EH (cell line): ENCODE results near the gene FIGNL1.

Experiments used
- DNase-seq: peaks from one replicate; pipeline ENCODE4 v3.0.0-alpha.2; 2015; ENCODE audit warnings: low read depth

Gene FIGNL1, protein sequence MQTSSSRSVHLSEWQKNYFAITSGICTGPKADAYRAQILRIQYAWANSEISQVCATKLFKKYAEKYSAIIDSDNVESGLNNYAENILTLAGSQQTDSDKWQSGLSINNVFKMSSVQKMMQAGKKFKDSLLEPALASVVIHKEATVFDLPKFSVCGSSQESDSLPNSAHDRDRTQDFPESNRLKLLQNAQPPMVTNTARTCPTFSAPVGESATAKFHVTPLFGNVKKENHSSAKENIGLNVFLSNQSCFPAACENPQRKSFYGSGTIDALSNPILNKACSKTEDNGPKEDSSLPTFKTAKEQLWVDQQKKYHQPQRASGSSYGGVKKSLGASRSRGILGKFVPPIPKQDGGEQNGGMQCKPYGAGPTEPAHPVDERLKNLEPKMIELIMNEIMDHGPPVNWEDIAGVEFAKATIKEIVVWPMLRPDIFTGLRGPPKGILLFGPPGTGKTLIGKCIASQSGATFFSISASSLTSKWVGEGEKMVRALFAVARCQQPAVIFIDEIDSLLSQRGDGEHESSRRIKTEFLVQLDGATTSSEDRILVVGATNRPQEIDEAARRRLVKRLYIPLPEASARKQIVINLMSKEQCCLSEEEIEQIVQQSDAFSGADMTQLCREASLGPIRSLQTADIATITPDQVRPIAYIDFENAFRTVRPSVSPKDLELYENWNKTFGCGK

DNA sequence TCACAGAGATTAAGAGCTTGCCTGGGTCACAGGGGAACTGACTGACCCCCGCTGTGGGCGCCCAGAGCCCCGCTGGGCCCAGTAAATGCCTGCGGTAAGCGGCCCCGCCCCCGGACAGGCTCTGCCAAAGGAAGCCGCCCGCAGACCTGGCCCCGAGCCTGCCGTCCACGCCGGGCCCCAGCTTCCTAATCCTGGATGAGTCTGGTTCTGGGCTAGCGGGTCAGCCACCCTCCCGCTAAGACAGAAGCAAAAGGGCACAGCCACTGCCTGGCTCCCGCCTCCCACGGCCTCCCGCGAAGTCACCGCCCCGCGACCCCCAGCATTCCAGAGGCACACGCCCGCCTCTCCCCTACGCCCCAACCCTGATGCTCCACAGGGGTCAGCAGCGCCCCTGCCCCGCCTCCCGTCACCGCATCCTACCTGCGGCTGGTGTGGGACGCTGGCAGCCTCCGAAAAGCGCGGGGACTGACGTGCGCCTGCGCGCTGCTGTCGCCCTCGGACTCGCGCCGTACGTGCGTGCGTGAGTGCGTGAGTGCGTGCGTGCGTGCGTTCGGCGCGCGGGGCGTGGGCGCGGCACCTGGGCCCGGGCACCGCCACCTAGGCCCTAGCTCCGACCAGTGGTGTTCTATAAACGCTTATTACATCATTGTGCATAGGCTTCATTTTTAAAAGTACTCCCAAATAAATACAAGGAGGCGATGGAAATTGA, at the start of gene FIGNL1:
Gene FIGNL1, minus strand, starts transcription at position 470 of the 709 bp plus-strand sequence. CDS start 3,063 bp downstream, outside the sequence.
- peak; percentile 74 for DNase-seq

DNA sequence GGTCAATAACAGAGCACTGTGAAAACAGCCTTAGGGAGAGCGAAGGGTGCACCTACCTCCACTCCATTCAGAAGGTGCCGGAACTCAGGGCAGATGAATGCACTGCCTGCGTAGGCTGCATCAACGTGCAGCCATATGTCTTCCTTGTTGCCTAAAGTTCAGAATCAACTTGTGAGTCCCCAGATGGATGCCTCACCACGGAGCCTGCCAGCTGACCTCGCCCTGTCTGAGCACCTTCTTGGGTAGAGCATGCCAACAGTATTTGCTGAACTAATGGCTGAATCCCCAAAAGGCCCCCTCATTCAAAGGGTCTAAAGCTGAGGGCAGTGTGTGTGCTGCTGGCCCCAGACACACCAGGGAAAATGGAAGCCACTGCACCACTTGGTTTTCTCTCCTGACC, 48.9 kb upstream of the FIGNL1 start:
- DNase-seq = no peak

DNA sequence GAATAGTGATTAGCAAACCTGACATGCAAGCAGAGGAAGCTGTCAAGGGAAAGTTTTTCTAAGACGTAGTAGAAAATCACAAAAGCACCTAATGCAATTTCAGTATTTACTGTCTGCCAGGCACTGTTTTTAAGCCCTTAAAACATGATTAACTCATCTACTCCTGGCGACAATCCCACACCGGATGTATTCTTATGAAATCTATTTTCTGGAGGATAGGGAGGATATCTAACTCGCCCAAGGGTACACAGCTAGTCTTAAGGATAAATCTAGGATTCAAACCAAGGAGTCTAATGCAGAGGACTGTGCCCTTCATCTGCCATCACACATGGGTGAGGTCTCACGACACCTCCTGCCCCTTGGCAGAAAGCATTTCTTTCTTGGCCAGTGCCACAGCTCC, 47.8 kb upstream of the FIGNL1 start:
- peak; percentile 14 for DNase-seq

DNA sequence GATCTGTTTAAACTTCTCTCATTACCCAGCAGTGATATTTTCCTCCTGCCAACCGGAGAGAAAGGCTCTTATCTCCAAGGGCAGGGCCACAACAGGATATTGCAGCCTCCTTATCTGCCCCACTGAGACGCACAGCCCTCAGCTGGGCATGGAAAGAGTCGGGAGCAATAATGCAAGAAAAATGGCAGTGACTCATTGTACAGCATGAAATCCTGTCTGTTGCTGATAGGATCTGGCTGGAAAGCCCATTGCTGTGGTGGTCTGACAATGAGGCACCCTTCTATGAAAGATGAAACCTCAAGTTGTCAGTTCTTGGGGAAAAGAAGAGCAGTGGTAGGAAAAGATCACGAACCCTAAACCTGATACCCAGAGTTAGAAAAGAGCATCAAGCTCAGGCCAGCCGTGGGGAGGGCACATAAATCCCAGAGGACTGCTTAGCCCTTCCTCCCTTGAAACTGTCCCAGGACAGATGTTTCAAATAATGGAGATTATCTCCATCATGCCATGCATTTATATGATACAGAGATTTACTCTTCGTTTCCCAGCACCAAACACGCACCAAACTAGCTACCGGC, 47.0 kb upstream of the FIGNL1 start:
- peak; percentile 47 for DNase-seq

DNA sequence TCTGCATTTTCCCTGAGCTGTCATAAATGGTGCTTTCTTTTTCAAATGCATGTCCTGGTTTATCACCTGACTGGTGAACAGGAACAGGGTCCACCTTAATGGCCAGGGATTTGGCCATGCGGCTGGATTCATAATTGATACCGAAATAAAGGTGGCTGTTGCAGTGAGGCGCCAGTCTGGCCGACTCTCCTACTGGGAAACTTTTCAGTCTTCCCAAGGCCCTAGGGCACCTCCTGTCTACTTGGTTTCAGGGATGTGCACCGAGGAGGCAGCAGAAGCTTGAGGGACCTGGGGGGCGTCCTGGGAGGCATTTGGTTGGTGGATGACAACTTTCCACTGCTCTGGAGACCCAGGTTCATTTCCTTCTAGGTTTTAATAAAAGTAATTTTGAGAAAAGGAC, 46.4 kb upstream of the FIGNL1 start:
- no peak for DNase-seq

DNA sequence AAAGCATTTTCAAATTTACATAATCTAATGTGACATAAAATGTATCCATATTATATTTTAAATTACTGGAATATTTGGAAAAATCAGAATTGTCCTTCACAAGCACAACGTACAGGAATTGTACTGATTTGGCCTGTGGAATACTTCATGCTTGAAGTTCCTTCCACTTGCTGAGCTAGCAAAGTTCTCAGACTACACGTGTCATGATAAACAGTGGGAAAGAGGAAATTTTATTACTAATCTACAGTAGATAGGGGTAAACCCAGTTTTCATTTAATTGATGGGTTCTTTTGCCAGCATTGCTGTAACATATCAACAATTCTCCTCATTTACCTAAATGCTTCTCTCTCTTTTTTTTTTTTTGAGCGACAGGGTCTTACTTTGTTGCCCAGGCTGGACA, 45.6 kb upstream of the FIGNL1 start:
- DNase-seq = no peak

DNA sequence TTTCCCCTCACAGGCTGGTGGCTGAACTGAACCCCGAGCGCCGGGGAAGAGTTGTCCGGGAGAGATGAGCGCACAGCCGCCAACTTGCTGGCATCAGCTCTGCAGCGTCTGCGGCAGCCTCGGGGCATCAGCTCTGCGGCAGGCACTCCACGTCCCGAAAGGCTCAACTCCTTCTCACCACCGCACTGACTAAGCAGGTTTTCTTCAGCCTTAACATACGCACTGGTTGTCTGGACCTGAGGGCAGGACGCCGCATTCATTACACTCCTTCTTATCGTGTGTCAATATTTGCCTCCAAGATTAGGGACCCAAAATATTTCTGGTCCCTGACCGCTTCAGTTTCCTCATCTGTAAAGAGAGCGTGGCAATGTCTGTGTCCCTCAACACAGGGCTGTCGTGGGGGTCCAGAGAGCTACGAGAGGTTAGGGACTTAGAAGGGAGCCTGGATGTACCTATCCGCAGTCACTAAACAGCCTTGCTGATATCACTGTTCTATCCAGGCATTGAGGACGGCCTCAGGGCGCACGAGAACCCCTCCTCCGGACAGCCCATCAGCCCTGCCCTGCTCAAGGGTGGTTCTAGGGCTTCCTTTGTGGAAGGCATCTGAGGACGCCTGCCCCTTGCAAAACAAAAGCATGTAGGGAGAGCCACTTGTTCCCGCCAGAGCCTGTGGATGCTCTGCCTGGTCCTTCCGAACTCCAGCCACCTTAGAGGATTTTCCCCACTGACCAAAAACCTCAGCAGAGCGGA, 42.8 kb upstream of the FIGNL1 start:
- no peak for DNase-seq

DNA sequence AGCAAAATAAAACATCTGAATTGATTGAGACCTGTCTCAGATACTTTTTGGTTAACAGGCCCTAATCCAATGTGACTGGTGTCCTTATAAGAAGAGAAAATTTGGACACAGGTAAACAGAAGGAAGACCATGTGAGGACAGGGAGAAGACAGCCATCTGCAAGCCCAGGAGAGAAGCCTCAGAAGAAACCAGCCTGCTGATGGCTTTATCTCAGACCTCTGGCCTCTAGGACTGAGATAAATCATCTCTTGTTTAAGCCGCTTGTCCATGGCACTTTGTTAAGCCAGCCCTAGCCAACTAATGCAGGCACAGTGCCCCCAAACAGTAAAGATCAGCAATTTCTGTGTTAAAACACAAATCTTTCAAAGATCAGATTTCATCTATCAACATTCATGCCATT, 41.8 kb upstream of the FIGNL1 start:
- no peak for DNase-seq

DNA sequence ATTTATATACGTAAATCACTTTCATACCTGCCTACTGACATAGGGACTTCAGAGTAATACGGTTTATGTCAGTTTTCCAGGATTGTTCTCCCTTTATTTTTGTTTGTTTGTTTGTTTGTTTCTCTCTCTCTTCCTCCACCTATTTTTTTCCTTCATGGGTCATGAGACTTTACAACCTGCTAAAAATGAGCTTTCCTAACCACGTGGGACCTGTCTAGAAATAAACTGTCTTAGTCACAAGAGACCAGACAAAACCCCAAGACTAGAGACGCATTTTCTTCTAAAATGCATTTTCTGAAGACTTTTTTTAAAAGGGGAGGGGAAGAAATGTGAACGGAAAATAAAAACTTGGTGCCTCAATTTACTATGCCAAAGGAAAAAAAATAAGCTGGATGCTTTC, 41.1 kb upstream of the FIGNL1 start:
- DNase-seq = no peak

DNA sequence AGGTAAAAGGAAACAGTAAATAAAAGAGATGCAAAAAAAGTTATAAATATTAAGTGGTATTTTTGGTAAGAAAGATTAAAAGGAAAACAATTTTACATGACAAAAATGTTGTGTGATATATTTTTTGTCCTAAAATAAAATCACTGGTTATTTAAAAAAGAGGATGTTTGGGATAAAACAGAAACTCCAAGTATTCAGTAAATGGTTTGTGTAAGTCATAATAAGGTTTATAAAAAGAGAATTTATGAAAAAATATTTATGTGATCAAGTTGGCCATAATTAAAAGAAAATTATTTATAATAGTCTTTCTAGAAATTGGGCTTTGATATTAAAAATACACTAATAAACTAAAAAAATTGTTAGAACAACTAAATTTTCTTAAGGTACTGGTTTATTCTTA, 38.2 kb upstream of the FIGNL1 start:
- no peak for DNase-seq

DNA sequence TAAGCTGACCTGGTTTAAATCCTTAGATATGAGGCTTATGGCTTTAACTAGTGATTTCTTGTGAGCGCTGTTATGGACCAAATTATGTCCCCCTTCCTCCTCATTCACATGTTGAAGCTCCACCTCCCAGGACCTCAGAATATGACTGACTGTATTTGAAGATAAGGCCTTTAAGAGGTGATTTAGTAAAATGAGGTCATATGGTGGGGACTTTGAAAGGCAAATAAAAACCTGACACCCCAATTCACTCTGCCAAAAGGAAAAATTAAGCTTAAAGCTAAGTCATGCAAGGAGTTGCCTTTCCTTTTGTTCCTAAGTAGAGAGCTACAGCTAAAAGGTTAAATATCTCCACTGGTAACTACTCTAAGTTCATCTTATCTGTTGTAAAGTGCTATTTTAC, 36.4 kb upstream of the FIGNL1 start:
- no peak for DNase-seq

DNA sequence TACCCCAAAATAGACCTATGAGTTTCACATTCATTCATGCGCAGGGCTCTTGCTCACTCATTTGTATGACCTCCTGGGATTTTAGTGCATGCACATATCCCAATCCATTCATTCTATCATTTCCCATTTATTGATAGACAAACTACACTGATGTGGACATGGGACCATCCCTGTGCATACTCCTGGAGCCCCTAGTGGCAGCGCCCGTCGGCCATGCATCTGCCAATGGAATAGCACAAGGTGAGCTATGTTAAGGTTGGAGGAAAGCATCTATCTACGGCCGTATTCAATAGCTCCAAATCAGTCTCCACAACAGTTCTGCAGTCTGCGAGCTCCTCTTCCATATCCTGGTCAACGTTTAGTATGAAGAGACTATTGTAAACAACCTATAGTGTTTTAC, 31.7 kb upstream of the FIGNL1 start:
- no peak for DNase-seq

DNA sequence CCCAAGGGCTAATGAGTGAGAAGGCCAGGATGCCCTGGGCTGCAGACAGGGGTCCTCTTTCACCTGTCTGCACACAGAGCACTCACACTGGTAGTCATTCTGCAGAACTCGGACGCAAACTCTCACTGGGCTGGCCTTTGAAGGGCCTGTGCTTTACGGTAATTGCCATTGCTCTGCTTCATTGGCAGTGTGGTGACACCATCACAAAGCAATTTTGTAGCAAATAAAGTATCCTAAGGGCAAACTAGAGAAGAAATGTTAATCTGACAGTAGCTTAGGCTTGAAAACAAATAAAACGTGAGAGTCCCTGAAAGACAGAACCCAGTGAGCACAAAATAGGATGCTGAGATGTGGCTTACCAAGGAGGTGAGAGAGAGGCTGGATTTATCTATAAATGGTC, 30.6 kb upstream of the FIGNL1 start:
- no peak for DNase-seq

DNA sequence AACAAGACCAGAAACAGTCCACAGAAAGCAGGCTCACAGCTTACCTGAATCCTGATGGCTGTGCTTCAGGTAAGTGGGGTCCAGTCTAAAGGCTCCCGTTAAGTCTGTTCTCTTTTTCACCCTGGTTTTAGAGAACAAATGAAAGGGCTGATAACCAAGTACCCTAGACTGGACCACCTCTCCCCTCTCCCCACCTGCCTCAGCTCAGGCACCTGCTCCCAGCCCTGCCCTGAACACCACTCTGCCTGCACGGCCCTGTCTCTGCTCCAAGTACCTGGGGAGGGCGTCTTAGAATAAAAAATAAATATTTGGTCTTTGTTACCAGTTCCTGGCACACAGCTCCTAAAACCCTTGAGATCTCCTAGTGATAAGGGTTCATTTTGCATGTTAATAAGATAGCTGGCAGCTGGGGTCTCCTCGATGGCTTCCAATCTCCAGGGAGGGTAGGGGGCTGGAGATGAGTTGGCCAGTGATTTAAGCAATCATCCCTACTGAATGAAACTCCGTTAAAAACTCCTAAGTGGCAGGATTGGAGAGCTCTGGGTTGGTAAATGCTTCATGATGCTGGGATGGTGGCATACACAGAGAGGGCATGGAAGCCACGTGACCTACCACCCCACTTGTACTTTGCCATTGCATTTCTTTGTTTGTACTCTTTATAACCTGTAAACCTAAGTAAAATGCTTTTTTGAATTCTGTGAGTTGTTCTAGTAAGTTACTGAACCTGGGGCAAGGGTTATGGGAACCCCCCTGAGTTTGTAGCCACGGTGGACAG, 29.8 kb upstream of the FIGNL1 start:
- no peak for DNase-seq

DNA sequence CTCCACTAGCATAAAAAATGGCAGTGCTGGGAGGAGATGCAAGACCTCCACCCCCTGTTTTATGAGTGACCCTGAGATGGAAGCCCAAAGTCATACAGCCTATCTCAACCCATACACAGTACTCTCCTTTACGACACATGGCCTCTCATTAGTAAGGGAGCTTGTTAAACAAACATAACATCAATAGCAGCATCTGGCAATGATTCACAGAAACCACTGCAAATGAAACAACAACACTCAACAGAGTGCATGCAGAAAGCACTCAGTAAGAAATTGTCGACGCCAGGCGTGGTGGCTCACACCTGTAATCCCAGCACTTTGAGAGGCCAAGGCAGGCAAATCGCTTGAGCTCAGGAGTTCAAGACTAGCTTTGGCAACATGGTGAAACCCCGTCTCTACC, 27.5 kb upstream of the FIGNL1 start:
- DNase-seq = no peak

DNA sequence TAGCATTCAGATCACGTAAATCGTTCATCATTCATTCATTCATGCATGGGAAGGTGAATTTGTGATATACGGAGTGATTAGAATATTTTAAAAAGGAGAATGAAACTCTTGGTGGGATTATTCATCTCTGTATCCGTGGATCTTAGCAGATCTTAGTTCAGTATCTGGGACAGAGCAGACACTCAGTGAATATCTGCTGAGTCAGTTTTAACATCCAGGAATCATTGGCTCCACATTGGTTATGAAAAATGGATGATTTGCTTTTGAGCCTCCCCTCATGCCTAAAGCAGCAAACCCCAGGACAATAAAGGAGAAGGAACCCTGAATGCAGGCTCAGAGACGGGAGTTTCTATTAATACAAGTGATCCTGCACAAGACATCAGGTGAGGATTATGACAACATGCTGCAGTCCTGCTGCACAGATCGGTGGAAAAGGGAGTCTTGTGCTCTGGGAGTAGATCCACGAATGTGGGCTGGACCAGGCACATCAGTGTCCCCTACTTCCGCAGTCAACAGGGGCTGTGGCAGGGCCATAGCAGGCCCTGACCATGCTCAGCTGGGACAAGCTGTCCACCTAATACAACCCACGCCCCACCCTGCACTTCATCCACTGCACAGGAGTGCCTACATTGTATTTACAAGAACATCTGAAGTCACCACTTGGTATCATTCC, 26.9 kb upstream of the FIGNL1 start:
- no peak for DNase-seq

DNA sequence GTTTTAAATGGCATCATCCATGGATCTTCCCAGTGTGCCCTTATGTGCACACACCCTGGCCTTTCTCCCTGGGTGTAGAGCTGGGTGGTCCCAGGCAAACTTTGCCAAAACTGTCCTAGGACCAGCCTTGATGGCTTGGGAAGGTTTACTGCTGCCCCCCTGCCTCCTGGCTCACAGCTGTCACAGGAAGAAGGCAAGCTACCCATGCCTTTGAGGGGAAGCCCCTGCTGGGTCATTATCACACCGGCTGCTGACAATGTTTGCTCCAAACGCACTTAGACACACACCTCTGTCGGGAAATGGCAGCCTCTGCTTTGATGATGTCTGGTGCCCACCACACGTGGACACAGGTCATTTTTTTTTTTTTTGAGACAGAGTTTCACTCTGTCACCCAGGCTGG, 25.2 kb upstream of the FIGNL1 start:
- DNase-seq = no peak

DNA sequence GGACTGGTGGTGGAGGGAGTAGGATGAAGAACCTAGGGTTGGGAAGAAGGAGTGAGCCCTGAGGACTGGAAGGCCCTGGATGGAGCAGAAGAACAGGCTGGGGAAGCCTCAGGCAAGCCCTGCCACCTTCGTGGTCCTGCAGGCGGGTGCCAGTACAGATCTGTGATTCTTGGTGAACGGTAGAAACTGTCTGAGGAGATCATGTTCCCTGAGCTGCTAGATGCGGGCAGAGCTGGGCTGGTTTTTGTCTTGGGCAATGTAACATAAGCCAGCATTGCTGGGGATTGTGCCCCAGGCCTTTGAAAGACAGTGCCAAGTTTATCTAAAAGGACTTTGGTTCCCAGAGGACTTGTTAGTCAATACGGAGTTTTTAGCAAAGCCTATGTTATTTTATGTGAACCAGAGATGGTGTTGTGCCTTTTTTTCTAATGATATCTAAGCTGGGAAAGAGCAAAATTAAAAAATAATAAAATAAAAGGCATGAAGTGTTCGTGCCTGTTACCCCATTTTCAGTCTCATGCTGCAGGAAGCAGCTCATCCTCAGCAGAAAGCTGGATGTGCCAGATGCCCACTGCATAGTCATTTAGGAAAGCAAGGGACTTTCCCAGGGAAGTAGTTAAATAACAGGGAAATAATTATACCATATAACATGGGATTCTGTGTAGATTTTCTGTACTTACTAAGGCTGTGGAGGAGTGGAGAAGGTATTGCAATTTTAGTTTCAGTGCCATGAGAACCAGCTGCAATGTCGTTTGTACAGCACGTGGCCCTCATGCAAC, 24.4 kb upstream of the FIGNL1 start:
- no peak for DNase-seq

DNA sequence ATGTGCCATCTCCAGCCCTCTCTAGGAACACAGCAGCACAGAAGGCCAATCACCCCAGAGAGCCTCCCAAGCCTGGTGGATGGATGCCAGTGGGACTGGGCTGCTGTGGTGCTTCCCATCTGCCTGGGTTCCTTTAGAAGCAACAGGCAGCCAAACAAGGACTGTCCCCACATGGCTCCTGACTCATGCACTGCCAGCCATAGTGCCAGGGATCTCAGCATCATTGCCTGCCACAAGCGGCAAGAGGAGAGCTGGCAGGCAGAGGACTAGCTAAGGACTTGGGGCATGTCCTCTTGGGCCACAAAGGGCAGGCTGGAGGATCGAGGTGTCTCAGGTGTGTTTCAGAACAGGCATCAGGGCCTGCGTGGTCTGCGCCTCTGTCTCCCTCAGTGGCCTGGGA, 23.4 kb upstream of the FIGNL1 start:
- no peak for DNase-seq

DNA sequence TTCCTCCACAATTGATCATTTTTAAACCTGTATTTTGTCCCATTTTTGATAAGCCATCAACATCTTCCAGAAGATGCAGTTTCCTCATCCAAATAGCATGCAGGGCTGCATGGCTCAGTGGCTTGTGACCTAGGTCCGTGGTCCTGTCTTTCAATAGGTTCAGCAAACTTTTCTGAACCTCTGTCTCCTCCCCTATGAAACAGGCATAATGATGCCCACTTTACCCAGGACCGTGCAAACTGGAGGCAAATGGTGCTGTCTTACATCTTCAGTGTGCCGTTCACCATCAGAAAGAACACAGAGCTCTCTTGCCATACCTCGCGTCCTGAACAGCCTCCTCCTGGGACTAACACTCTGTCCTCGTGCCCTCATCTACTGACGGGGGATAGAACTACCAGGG, 22.3 kb upstream of the FIGNL1 start:
- DNase-seq = no peak
